GM12878 (cell line): ENCODE data around the gene COPRS.

Source experiments
- MEF2A ChIP-seq: IDR thresholded peaks from 2 replicates; pipeline ENCODE4 v1.6.1; 2011; ENCODE audit warnings: low read depth, mild to moderate bottlenecking, low read length, moderate library complexity; ENCODE audit not compliant: insufficient read depth
- TF ChIP-seq, protein P1 (sequence below): IDR thresholded peaks from 2 replicates; pipeline ENCODE4 v1.6.1; 2012; ENCODE audit warnings: improper control_type of control experiment, low read depth, low read length; ENCODE audit not compliant: insufficient replicate concordance
- TF ChIP-seq, protein P2 (sequence below), 3 experiments: IDR thresholded peaks in 2 of 3; conservative IDR thresholded peaks in 1 of 3; 2 replicates each; pipeline ENCODE4 v1.5.1; 2011; ENCODE audit warnings: low read depth in 3 of 3, low read length in 3 of 3, mild to moderate bottlenecking in 3 of 3, control low read depth in 2 of 3, moderate library complexity in 2 of 3, inconsistent platforms in 1 of 3, mixed read lengths in 1 of 3; ENCODE audit not compliant: control insufficient read depth in 2 of 3, insufficient read depth in 1 of 3; ENCODE audit errors: extremely low read depth in 1 of 3

DNA sequence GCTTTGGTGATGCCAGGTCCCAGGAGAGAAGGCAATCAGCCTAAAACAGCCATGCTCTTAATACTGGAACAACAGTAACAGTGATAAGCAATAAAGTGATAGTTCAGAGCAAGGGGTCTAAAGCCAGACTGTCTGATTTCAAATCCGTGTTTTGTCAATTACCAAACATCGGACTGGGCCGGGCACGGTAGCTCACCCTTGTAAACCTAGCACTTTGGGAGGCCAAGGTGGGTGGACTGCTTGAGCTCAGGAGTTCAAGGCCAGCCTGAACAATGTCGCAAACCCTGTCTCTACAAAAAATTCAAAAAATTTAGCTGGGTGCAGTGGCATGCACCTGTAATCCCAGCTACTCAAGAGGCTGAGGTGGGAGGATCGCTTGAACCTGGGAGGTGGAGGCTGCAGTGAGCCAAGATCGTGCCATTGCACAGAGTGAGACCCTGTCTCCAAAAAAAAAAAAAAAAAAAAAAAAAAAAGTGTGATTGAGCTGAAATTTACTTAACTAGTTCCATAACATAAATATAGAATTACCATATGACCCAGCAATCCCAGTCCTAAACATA lies 5.1 kb downstream of the COPRS start:
- TF ChIP-seq MEF2A, result no peak
- TF ChIP-seq, protein P1, sequence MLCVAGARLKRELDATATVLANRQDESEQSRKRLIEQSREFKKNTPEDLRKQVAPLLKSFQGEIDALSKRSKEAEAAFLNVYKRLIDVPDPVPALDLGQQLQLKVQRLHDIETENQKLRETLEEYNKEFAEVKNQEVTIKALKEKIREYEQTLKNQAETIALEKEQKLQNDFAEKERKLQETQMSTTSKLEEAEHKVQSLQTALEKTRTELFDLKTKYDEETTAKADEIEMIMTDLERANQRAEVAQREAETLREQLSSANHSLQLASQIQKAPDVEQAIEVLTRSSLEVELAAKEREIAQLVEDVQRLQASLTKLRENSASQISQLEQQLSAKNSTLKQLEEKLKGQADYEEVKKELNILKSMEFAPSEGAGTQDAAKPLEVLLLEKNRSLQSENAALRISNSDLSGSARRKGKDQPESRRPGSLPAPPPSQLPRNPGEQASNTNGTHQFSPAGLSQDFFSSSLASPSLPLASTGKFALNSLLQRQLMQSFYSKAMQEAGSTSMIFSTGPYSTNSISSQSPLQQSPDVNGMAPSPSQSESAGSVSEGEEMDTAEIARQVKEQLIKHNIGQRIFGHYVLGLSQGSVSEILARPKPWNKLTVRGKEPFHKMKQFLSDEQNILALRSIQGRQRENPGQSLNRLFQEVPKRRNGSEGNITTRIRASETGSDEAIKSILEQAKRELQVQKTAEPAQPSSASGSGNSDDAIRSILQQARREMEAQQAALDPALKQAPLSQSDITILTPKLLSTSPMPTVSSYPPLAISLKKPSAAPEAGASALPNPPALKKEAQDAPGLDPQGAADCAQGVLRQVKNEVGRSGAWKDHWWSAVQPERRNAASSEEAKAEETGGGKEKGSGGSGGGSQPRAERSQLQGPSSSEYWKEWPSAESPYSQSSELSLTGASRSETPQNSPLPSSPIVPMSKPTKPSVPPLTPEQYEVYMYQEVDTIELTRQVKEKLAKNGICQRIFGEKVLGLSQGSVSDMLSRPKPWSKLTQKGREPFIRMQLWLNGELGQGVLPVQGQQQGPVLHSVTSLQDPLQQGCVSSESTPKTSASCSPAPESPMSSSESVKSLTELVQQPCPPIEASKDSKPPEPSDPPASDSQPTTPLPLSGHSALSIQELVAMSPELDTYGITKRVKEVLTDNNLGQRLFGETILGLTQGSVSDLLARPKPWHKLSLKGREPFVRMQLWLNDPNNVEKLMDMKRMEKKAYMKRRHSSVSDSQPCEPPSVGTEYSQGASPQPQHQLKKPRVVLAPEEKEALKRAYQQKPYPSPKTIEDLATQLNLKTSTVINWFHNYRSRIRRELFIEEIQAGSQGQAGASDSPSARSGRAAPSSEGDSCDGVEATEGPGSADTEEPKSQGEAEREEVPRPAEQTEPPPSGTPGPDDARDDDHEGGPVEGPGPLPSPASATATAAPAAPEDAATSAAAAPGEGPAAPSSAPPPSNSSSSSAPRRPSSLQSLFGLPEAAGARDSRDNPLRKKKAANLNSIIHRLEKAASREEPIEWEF, result no peak
- TF ChIP-seq, protein P2, sequence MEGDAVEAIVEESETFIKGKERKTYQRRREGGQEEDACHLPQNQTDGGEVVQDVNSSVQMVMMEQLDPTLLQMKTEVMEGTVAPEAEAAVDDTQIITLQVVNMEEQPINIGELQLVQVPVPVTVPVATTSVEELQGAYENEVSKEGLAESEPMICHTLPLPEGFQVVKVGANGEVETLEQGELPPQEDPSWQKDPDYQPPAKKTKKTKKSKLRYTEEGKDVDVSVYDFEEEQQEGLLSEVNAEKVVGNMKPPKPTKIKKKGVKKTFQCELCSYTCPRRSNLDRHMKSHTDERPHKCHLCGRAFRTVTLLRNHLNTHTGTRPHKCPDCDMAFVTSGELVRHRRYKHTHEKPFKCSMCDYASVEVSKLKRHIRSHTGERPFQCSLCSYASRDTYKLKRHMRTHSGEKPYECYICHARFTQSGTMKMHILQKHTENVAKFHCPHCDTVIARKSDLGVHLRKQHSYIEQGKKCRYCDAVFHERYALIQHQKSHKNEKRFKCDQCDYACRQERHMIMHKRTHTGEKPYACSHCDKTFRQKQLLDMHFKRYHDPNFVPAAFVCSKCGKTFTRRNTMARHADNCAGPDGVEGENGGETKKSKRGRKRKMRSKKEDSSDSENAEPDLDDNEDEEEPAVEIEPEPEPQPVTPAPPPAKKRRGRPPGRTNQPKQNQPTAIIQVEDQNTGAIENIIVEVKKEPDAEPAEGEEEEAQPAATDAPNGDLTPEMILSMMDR (IDR thresholded peaks at IDR 0.05 in 2 of 3, conservative IDR thresholded peaks at IDR 0.05 in 1 of 3; ENCODE audit: control insufficient read depth in 2 of 3, extremely low read depth in 1 of 3, insufficient read depth in 1 of 3, low read depth in 3 of 3, low read length in 3 of 3), result no peak
